ENCODE results near the gene NUP210. TPM values are rescaled to one million over a fixed set of nuclear protein-coding genes. Genes with fewer than 3 reads are reported as not detected.
"Not testable (repeated sequence)": the region's sequence is repeated elsewhere in the genome, so short reads cannot be mapped to it uniquely, and the experiment has no call there.

Gene NUP210
- total and polyA plus RNA-seq, 8 donors, result 16.0 to 23.5 (median 18.1) TPM

DNA sequence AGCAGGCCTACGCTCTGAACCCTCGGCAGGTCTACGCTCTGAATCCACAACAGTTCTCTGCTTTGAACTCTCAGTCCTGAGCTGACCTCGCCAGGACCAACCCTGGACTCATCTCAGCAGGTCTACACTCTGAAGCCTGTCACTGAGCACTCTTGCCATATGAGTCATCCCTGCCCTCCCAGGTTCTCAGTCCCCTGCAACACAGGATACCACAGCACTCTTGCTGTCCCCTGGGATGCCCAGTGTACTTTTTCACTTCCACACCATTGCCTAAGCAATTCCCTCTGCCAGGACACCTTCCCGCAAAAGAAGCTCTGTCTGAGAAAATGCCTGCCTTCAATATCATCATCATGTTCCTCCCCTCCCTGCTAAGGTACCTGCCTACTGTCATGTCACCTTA is 42.0 kb downstream of the NUP210 start:
- no peak for ATAC-seq
- intact Hi-C loops (cut with DNase I), result no loop called here

DNA sequence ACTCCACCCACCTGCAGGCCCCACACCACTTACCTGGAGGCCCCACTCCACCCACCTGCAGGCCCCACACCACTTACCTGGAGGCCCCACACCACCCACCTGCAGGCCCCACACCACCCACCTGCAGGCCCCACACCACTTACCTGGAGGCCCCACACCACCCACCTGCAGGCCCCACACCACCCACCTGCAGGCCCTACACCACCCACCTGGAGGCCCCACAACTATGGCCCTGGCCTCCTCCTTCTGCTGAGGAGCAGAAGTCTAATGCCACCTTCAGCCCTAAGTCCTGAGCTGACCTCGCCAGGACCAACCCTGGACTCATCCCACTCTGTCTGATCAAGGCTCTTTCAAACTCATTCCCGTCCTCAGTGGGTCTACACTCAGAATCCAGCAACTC is 42.4 kb downstream of the NUP210 start:
- ATAC-seq; H3K9me3 ChIP-seq; H3K4me3 ChIP-seq; H3K27me3 ChIP-seq; intact Hi-C loops (cut with DNase I); H3K27ac ChIP-seq; H3K4me1 ChIP-seq: not testable (repeated sequence)
- DNase-seq, result peak in 1 of 4 donors; percentile 23
- peaks cover 0 to 89% of the 10 kb centered on the region in 2 donors for H3K36me3 ChIP-seq

More for the DNA sequence above, 42.0 kb downstream of the NUP210 start:
- no peaks in the 10 kb centered on the region for H3K27me3 ChIP-seq
- H3K36me3 ChIP-seq, result peaks cover 0 to 89% of the 10 kb centered on the region in 2 donors
- H3K9me3 ChIP-seq, result no peaks in the 10 kb centered on the region
- peak in 1 of 4 donors; percentile 32 for DNase-seq
- no peak overlapping the region for H3K27ac ChIP-seq
- H3K4me3 ChIP-seq, result no peak overlapping the region
- TF ChIP-seq, protein P1, sequence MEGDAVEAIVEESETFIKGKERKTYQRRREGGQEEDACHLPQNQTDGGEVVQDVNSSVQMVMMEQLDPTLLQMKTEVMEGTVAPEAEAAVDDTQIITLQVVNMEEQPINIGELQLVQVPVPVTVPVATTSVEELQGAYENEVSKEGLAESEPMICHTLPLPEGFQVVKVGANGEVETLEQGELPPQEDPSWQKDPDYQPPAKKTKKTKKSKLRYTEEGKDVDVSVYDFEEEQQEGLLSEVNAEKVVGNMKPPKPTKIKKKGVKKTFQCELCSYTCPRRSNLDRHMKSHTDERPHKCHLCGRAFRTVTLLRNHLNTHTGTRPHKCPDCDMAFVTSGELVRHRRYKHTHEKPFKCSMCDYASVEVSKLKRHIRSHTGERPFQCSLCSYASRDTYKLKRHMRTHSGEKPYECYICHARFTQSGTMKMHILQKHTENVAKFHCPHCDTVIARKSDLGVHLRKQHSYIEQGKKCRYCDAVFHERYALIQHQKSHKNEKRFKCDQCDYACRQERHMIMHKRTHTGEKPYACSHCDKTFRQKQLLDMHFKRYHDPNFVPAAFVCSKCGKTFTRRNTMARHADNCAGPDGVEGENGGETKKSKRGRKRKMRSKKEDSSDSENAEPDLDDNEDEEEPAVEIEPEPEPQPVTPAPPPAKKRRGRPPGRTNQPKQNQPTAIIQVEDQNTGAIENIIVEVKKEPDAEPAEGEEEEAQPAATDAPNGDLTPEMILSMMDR (IDR thresholded peaks at IDR 0.05), result no peak
- peaks cover 0 to 5% of the 10 kb centered on the region in 2 donors for H3K4me1 ChIP-seq

DNA sequence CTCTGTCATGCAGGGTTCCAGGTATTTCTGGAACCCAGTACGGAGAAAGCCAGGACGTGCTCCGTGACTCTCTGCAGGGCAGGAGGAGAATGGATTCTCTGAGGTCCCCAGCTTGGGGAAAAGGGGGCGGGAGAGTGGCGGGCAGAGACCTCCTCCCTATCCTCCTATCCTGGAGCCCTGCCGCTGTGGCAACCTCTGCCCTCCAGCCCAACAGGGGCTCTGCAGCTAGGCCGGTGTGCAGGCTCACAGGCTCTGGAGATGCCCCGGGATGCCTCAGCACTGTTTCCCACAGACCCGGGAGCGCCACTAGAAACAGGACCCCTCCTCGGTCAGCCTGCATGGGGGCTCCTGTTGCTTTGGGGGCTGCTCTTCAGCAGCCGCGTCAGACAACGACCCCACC is 43.1 kb downstream of the NUP210 start:
- intact Hi-C loops (cut with DNase I), result no loop called here
- Histone ChIP-seq H3K4me1 (peaks cover 0 to 5% of the 10 kb centered on the region in 2 donors), H3K36me3 (peaks cover 0 to 90% of the 10 kb centered on the region in 2 donors), H3K27ac (no peak overlapping the region), H3K9me3 (no peaks in the 10 kb centered on the region), H3K4me3 (no peak overlapping the region), H3K27me3 (no peaks in the 10 kb centered on the region)
- TF ChIP-seq, protein P1 (IDR thresholded peaks at IDR 0.05), result no peak
- ATAC-seq, result no peak
- peak in 1 of 4 donors; percentile 32 for DNase-seq

DNA sequence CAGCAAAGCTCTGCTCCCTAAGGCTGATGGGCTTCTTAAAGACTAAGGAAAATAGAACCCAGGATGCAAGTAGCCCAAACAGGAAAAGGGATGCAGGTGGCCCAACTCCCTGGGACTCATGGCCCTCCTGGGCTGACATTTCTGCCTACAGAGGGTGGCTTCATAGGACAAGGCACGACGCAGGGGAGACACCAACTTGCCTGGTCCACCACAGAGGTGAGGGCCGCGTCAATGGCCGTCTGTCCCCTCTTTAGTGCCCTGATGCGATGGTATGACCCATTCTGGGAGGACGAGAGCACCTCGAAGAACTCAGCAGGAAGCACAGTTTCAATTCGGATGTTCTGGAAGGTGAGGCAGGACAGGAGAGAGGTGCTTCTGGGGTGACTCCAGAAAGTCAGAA is 44.0 kb downstream of the NUP210 start:
- Histone ChIP-seq H3K27ac (no peak overlapping the region), H3K27me3 (no peaks in the 10 kb centered on the region), H3K4me3 (no peak overlapping the region), H3K9me3 (no peaks in the 10 kb centered on the region), H3K36me3 (peaks cover 0 to 94% of the 10 kb centered on the region in 2 donors), H3K4me1 (peaks cover 0 to 5% of the 10 kb centered on the region in 2 donors)
- intact Hi-C loops (cut with DNase I), result no loop called here
- DNase-seq, result peak in 1 of 4 donors; percentile 50
- TF ChIP-seq, protein P1 (IDR thresholded peaks at IDR 0.05), result no peak
- no peak for ATAC-seq

DNA sequence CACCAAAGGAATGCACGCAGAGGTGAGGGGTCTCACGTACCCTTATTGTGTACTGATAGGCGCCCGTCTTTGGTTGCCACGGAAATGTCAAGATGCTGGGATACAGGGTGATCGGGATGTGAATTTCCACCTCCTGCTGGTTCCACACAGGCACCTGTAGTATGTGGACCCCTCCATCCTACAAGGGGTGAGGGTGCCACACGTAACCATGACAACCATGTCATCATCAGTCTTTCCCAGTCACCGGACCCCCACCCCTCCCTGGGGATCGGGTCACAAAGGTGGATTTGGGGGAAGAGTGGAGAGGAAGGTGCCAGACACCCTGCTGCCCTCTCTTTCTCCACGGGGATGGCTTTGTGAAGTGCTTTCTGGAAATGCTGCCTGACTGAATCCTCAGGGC is 44.7 kb downstream of the NUP210 start:
- intact Hi-C loops (cut with DNase I), result no loop called here
- Histone ChIP-seq H3K27me3 (no peaks in the 10 kb centered on the region), H3K27ac (no peak overlapping the region), H3K9me3 (no peaks in the 10 kb centered on the region), H3K4me3 (no peak overlapping the region), H3K4me1 (peaks cover 0 to 5% of the 10 kb centered on the region in 2 donors), H3K36me3 (peaks cover 0 to 94% of the 10 kb centered on the region in 2 donors)
- DNase-seq (peak in 1 of 4 donors; percentile 5), ATAC-seq (no peak)
- TF ChIP-seq, protein P1 (IDR thresholded peaks at IDR 0.05), result no peak

DNA sequence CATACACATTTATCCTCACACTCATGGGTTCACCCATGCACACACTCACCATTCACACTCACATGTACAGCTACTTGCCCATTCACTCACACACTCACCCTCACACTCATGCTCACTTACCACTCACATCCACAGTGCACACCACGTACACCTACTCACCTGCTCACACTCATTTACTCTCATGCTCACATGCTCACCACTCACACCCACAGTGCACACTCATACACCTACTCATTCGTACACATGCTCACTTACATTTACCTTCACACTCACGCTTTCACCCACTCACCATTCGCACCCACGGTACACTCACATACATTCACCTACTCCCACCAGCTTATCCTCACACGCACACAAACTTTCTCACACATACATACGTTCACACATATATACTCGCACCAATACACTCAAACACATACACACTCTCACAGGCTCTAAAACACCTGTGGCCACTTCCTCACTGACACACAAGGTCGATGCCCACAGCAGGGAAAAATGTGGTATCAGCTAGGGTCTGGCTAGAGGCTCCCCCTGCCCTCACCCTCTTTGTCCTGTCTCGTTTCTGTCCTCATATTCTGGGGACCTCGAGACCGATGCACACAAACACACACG is 46.0 kb downstream of the NUP210 start:
- TF ChIP-seq, protein P1 (IDR thresholded peaks at IDR 0.05), result no peak
- DNase-seq, result peak in 1 of 4 donors; percentile 5
- no peak overlapping the region for H3K27ac ChIP-seq
- no peaks in the 10 kb centered on the region for H3K9me3 ChIP-seq
- intact Hi-C loops (cut with DNase I), result no loop called here
- no peaks in the 10 kb centered on the region for H3K27me3 ChIP-seq
- H3K4me3 ChIP-seq, result no peak overlapping the region
- ATAC-seq, result no peak
- H3K4me1 ChIP-seq, result no peaks in the 10 kb centered on the region
- H3K36me3 ChIP-seq, result peaks cover 0 to 94% of the 10 kb centered on the region in 2 donors
